ENCODE data around the gene FAM120AOS. TPM values are rescaled to one million over a fixed set of nuclear protein-coding genes. Genes with fewer than 3 reads are reported as not detected.

Gene FAM120AOS
- total RNA-seq, 1 donor from 2014 or later = 39.0 TPM

DNA sequence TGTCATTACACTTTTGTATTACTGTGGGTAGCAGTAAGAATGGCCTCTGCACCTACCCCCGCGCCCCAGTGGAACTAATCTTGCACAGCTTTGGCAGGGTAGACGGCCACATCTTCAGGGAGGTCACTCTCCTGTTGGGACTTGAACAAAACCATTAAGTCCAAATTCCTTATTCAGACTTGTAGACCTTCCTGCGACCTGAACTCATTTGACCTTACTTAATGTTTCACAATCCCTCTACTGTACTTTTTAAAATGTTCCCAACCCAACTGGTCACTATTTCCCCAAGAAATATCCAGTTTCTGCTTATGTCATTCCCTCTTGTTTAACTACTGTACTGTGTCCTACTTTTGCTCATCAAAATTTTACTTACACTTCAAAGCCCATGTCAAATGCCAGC lies 5.3 kb upstream of the FAM120AOS start:
- Mint-ChIP-seq H3K27ac (no peak overlapping the region), H3K9me3 (no peaks in the 10 kb centered on the region), H3K27me3 (ENCODE audit: low read depth) (no peaks in the 10 kb centered on the region), H3K36me3 (no peaks in the 10 kb centered on the region), H3K4me1 (peaks cover 30% of the 10 kb centered on the region), H3K4me3 (no peak overlapping the region)
- no peak for DNase-seq (ENCODE audit: low spot score in 2 of 2, unreplicated experiment in 2 of 2)
- TF ChIP-seq, protein P1, sequence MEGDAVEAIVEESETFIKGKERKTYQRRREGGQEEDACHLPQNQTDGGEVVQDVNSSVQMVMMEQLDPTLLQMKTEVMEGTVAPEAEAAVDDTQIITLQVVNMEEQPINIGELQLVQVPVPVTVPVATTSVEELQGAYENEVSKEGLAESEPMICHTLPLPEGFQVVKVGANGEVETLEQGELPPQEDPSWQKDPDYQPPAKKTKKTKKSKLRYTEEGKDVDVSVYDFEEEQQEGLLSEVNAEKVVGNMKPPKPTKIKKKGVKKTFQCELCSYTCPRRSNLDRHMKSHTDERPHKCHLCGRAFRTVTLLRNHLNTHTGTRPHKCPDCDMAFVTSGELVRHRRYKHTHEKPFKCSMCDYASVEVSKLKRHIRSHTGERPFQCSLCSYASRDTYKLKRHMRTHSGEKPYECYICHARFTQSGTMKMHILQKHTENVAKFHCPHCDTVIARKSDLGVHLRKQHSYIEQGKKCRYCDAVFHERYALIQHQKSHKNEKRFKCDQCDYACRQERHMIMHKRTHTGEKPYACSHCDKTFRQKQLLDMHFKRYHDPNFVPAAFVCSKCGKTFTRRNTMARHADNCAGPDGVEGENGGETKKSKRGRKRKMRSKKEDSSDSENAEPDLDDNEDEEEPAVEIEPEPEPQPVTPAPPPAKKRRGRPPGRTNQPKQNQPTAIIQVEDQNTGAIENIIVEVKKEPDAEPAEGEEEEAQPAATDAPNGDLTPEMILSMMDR (IDR thresholded peaks at IDR 0.05; ENCODE audit: unreplicated experiment) = no peak

DNA sequence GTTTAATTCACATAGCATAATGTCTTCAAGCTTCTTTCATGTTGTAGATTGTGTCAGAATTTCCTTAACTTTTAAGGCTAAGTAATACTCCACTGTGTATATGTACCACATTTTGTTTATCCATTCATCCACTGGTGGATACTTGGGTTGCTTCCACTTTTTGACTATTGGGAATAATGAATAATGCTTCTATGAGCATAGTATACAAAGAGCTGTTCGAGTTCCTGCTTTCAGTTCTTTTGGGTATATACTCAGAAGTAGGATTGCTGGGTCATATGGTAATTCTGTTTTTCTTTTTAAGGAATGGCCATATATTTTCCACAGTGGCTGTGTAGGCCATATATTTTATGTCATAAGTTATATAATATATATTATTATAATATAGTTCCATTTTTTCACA lies 3.6 kb upstream of the FAM120AOS start:
- Mint-ChIP-seq H3K27me3 (ENCODE audit: low read depth) (no peaks in the 10 kb centered on the region), H3K27ac (no peak overlapping the region), H3K36me3 (no peaks in the 10 kb centered on the region), H3K4me3 (no peak overlapping the region), H3K4me1 (peaks cover 27% of the 10 kb centered on the region), H3K9me3 (no peaks in the 10 kb centered on the region)
- no peak for DNase-seq (ENCODE audit: low spot score in 2 of 2, unreplicated experiment in 2 of 2)
- TF ChIP-seq, protein P1 (IDR thresholded peaks at IDR 0.05; ENCODE audit: unreplicated experiment) = no peak

DNA sequence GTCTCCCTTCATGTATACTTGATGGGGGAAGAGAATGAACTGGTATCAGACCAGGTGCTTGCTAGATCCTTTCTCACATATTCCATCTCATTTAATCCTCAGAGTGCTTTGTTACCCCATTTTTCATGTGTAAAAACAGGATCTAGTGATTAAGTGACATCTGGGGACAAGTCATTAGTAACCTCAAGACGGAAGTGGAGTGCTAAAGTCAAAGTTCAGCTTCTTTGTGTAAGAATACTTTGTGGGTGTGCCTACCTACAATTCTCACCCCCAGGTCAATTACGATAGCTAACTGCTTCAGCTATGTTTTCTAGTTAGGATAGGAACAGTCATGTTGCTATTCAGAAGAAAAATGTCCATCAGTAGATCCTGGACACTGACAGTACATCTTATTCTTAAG lies 3.1 kb upstream of the FAM120AOS start:
- DNase-seq (ENCODE audit: low spot score in 2 of 2, unreplicated experiment in 2 of 2) = no peak
- H3K4me1 Mint-ChIP-seq = peaks cover 27% of the 10 kb centered on the region
- no peaks in the 10 kb centered on the region for H3K36me3 Mint-ChIP-seq
- no peaks in the 10 kb centered on the region for H3K9me3 Mint-ChIP-seq
- no peak overlapping the region for H3K27ac Mint-ChIP-seq
- H3K4me3 Mint-ChIP-seq = no peak overlapping the region
- no peaks in the 10 kb centered on the region for H3K27me3 Mint-ChIP-seq (ENCODE audit: low read depth)
- TF ChIP-seq, protein P1 (IDR thresholded peaks at IDR 0.05; ENCODE audit: unreplicated experiment) = no peak

DNA sequence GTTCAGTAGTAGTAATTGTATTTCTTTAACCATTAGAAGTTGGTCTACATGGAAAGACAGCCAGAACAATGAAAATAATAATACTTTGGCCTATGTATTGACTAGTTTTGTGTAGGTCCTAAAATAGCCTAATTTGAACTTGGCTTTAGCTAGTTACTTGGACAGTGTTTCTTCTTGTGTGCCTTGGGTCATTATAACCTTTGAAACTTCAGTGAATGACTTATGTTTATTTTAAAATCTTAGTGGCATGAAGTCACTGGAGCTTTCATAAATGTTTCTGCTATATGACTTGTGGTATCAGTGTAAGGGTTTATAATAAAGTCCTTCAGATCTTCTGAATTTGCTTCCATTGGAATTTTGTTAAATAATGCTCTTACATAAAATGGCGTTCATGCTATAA lies 2.6 kb upstream of the FAM120AOS start:
- Mint-ChIP-seq H3K27ac (no peak overlapping the region), H3K4me1 (peaks cover 26% of the 10 kb centered on the region), H3K36me3 (no peaks in the 10 kb centered on the region), H3K9me3 (no peaks in the 10 kb centered on the region), H3K4me3 (no peak overlapping the region), H3K27me3 (ENCODE audit: low read depth) (no peaks in the 10 kb centered on the region)
- no peak for DNase-seq (ENCODE audit: low spot score in 2 of 2, unreplicated experiment in 2 of 2)
- TF ChIP-seq, protein P1 (IDR thresholded peaks at IDR 0.05; ENCODE audit: unreplicated experiment) = no peak

DNA sequence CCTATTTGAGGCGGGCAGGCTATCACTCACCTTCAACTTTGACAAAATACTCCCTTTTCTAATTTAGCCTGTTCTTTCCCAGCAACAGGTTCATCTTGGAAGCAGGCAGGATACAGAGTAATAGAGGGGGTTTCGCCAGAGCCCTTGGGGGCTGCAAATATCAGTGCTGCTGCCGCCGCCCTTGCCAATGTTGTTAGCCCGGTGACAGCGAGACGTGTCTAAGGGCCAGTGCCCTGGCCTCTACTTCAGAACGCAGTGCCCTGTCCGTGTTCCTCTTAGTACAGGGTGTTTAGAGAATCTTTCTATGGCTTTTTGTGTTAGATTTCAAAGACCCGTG lies 703 bp downstream of the FAM120AOS start:
- peak in 1 of 2 experiments; percentile 40 for DNase-seq (ENCODE audit: low spot score in 2 of 2, unreplicated experiment in 2 of 2)
- H3K27ac Mint-ChIP-seq = peak overlapping the region; percentile 94

More for the DNA sequence above, 703 bp downstream of the FAM120AOS start:
- Mint-ChIP-seq H3K4me1 (peaks cover 21% of the 10 kb centered on the region), H3K9me3 (no peaks in the 10 kb centered on the region), H3K27me3 (ENCODE audit: low read depth) (no peaks in the 10 kb centered on the region), H3K4me3 (peak overlapping the region; percentile 82), H3K36me3 (peaks cover 3% of the 10 kb centered on the region)
- TF ChIP-seq, protein P1 (IDR thresholded peaks at IDR 0.05; ENCODE audit: unreplicated experiment) = no peak

Measured in mesothelial cell of epicardium (in vitro differentiated cells).